Activated CD8-positive, alpha-beta T cell treated with anti-CD3 and anti-CD28 coated beads for 36 hours (primary cell): ENCODE measurements around the gene TTC23. TPM values are rescaled to one million over a fixed set of nuclear protein-coding genes. Genes with fewer than 3 reads are reported as not detected.

ENCODE experiments used
- ATAC-seq: fragments of 200-7000 bp; cut with Tn5 transposase; one replicate; pipeline ENCODE4 v1.10.0; 2021; ENCODE audit warnings: mild to moderate bottlenecking, moderate library complexity
- CTCF ChIA-PET: fragments of 350-600 bp; sonication (Branson Sonifier 250); formaldehyde crosslinking; loops from one replicate; lab custom pipeline; 2021; ENCODE audit warnings: antibody characterized with exemption; lab: Charles Lee
- POLR2A ChIA-PET: fragments of 350-600 bp; sonication (Branson Sonifier 250); formaldehyde crosslinking; loops from one replicate; lab custom pipeline; 2021; ENCODE audit warnings: antibody characterized with exemption; lab: Charles Lee
- DNase-seq: peaks from one replicate; pipeline ENCODE4 v3.0.0-alpha.2; 2020
- H3K27ac Mint-ChIP-seq: one replicate; pipeline ENCODE4 v1.8.0; 2021; ENCODE audit warnings: mild to moderate bottlenecking, mixed read lengths
- H3K27me3 Mint-ChIP-seq: one replicate; pipeline ENCODE4 v1.8.0; 2021; ENCODE audit warnings: mixed read lengths
- H3K36me3 Mint-ChIP-seq: one replicate; pipeline ENCODE4 v1.8.0; 2021; ENCODE audit warnings: low read depth, mixed read lengths
- H3K4me1 Mint-ChIP-seq: one replicate; pipeline ENCODE4 v1.8.0; 2021; ENCODE audit warnings: low read depth, mixed read lengths
- H3K4me3 Mint-ChIP-seq: one replicate; pipeline ENCODE4 v1.8.0; 2021; ENCODE audit warnings: mild to moderate bottlenecking, moderate library complexity, mixed read lengths
- H3K9me3 Mint-ChIP-seq: one replicate; pipeline ENCODE4 v1.8.0; 2021; ENCODE audit warnings: mixed read lengths
- CTCF ChIP-seq: fragments of 200-600 bp; IDR thresholded peaks from one replicate; pipeline ENCODE4 v1.8.0; 2022; ENCODE audit warnings: antibody characterized with exemption, mild to moderate bottlenecking
- intact Hi-C: fragments of 100-400 bp; cut with micrococcal nuclease; formaldehyde crosslinking; loops from one replicate; pipeline ENCODE4 v1.10.0; 2022
- total RNA-seq, 2 experiments: library from RNA; stranded (reverse); gene quantifications; one replicate each; pipeline ENCODE4 v1.2.3, GENCODE V29; 2021

Gene TTC23
- total RNA-seq, 2 experiments from 2014 or later: 4.3 to 4.4 TPM

GRCh38 chr15:99126930-99127329, 122.5 kb downstream of the TTC23 start:
- TF ChIP-seq CTCF: no peak
- POLR2A ChIA-PET: no interaction called here
- Mint-ChIP-seq H3K27ac (no peak overlapping the region), H3K36me3 (no peaks in the 10 kb centered on the region), H3K27me3 (no peaks in the 10 kb centered on the region), H3K4me1 (peaks cover 2% of the 10 kb centered on the region), H3K9me3 (no peaks in the 10 kb centered on the region), H3K4me3 (no peak overlapping the region)
- no peak for ATAC-seq
- no peak for DNase-seq
- intact Hi-C loops: no loop called here
- CTCF ChIA-PET: no interaction called here

GRCh38 chr15:99126131-99126588, 123.2 kb downstream of the TTC23 start:
- CTCF ChIA-PET: no interaction called here
- no peak overlapping the region for H3K27ac Mint-ChIP-seq
- POLR2A ChIA-PET: no interaction called here
- DNase-seq: no peak
- H3K4me1 Mint-ChIP-seq: peaks cover 2% of the 10 kb centered on the region
- no peak for TF ChIP-seq CTCF
- intact Hi-C loops: no loop called here
- no peak overlapping the region for H3K4me3 Mint-ChIP-seq
- H3K27me3 Mint-ChIP-seq: no peaks in the 10 kb centered on the region
- no peak for ATAC-seq
- H3K36me3 Mint-ChIP-seq: no peaks in the 10 kb centered on the region
- H3K9me3 Mint-ChIP-seq: no peaks in the 10 kb centered on the region

- POLR2A ChIA-PET: no interaction called here
These were observed 124.1 kb downstream of the TTC23 start for GRCh38 chr15:99125061-99125891.

GRCh38 chr15:99124641-99125040, 124.7 kb downstream of the TTC23 start:
- H3K36me3 Mint-ChIP-seq: no peaks in the 10 kb centered on the region
- DNase-seq (no peak), ATAC-seq (no peak)
- no peaks in the 10 kb centered on the region for H3K27me3 Mint-ChIP-seq
- TF ChIP-seq CTCF: no peak
- no peaks in the 10 kb centered on the region for H3K4me1 Mint-ChIP-seq
- no peak overlapping the region for H3K27ac Mint-ChIP-seq
- H3K9me3 Mint-ChIP-seq: no peaks in the 10 kb centered on the region
- CTCF ChIA-PET: no interaction called here
- POLR2A ChIA-PET: interaction anchor here (1.0 kb wide), 1 partner anchor 22 kb away, joined by 3 read pairs; no protein-coding TSS in a partner anchor
- H3K4me3 Mint-ChIP-seq: no peak overlapping the region
- intact Hi-C loops: no loop called here

More at GRCh38 chr15:99125061-99125891, 124.1 kb downstream of the TTC23 start:
- H3K9me3 Mint-ChIP-seq: no peaks in the 10 kb centered on the region
- DNase-seq (no peak), ATAC-seq (no peak)
- H3K4me1 Mint-ChIP-seq: peaks cover under 1% of the 10 kb centered on the region
- H3K27me3 Mint-ChIP-seq: no peaks in the 10 kb centered on the region
- H3K27ac Mint-ChIP-seq: no peak overlapping the region
- H3K4me3 Mint-ChIP-seq: no peak overlapping the region
- CTCF ChIA-PET: no interaction called here
- TF ChIP-seq CTCF: no peak
- no peaks in the 10 kb centered on the region for H3K36me3 Mint-ChIP-seq
- intact Hi-C loops: no loop called here

- intact Hi-C loops: no loop called here
- H3K4me1 Mint-ChIP-seq: no peaks in the 10 kb centered on the region
- no peaks in the 10 kb centered on the region for H3K27me3 Mint-ChIP-seq
- CTCF ChIA-PET: no interaction called here
- no peaks in the 10 kb centered on the region for H3K9me3 Mint-ChIP-seq
- H3K27ac Mint-ChIP-seq: no peak overlapping the region
- no peak for TF ChIP-seq CTCF
- no peaks in the 10 kb centered on the region for H3K36me3 Mint-ChIP-seq
- no peak overlapping the region for H3K4me3 Mint-ChIP-seq
- POLR2A ChIA-PET: interaction anchor here (1.0 kb wide), 1 partner anchor 23 kb away, joined by 3 read pairs; no protein-coding TSS in a partner anchor
- DNase-seq: no peak
- ATAC-seq: no peak
These were observed 125.5 kb downstream of the TTC23 start for GRCh38 chr15:99123713-99124451.
